HG03064 (cell line): ENCODE data around the gene ZNF432.
"Not testable (repeated sequence)": the region's sequence is repeated elsewhere in the genome, so short reads cannot be mapped to it uniquely, and the experiment has no call there.

ENCODE experiments used
- ATAC-seq: cut with Tn5 transposase; IDR thresholded peaks from one replicate; pipeline ENCODE4 v1.9.1; 2021; ENCODE audit warnings: low read depth; ENCODE audit not compliant: unreplicated experiment

Gene ZNF432

DNA sequence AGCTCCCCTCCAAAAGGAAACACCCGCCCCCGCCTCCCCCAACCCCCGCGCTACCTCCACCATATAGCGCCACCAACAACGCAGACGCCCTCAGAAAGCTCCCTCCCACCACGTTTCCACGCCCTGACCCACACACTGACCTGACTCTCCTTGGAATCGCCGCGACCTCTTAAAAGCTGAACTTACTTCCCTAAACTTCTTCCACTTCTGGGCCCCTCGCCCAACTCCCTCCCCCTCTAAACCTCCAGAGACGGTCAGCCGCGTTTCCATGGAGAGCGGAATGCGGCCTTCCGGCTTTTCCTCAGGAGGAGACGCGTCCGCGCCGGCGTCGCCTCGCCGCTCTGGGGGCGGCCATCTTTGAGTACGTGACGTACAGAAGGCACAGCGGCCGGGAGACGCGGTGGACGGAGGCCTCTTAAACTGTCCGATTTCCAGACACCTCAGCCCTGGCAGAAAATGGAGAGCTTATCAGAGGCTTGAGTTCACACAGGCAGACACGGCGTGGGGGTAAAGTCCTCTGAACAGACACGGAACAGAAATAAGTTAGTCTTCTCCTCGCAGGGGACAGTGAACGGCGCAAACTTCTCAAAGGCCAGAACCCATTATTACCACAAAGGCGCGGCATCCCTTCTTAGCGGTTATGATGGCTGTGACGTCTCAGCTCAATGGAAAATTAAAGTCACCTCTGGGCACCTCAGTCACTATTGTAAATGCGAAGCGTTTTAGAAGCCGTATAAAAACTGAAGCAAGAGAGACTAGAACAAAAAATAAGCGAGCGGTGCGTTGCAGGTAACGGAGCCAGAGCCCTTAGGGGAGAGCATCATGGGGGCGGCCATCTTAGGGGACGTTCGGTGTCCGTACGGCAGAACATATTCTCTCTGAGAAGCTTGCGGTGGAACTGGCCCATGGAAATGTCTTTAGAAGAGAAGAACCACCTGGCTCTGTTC lies at the start of gene ZNF432:
Gene ZNF432 (minus strand): TSS at position 284 of the 947 bp plus-strand sequence. CDS start 1,970 bp downstream, outside the sequence.
- ATAC-seq: peak; percentile 85

DNA sequence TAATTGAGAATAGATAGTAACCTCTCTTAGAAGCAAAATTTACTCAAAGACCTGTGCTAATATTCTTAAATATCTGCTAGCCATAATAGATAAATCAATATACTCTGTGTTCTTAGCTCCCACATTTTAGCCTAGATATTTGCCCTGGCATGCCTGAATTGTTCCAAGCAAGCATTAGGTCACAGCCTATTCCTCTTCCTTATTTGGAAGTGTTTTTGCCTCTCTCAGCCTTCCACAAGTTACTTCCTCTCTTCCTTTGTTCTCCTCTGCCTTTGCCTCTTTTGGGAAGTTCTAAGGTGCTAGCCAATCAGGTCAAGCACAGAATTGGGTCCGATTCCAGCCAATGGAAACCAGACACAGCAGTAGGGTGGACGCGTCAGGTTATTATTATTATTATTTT lies 47.8 kb upstream of the ZNF432 start:
- ATAC-seq: not testable (repeated sequence)

DNA sequence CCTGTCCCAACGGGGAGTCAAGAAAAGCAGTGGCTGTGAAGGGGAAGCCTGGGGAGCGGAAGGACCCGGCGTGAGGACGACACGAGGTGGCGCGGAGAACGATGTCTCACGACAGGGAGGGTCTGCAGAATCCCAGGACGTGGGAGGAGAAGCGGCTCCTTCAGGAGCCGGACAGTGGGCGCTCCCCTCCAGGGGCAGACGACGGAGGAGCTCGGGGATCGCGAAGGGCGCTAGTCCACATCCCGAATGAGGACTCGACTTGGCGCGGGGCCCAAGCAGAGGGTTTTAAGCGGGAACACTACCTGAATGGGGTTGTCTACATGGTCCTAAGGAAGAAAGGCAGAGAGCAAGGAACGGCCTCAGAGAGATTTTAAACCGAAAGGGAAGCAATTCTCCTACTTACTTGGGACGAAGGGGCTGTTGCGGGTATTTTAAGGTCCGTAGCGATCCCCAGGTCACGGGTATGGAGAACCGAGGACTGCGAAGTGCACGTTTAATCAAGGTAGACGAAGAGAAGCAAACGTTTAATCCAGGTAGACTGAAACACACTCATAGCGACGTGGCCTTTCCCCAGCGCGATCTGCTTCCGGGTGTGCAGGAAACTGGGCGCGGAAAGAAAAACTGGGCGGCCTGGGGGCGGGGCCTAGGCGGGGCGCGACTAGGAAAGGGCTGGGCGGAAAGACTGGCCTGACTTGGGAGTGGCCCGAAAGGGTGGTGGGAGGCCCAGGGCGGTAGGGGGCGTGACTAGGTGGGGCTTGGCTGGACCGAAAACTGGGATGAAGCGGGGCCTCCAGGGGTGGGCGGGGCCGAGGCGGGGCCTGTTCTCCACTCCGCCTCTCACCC lies 46.8 kb upstream of the ZNF432 start, which contains the start of gene ZNF841:
Gene ZNF841 (minus strand): TSS at position 594 of the 843 bp plus-strand sequence. CDS start 10,964 bp downstream, outside the sequence.
- ATAC-seq: no peak

DNA sequence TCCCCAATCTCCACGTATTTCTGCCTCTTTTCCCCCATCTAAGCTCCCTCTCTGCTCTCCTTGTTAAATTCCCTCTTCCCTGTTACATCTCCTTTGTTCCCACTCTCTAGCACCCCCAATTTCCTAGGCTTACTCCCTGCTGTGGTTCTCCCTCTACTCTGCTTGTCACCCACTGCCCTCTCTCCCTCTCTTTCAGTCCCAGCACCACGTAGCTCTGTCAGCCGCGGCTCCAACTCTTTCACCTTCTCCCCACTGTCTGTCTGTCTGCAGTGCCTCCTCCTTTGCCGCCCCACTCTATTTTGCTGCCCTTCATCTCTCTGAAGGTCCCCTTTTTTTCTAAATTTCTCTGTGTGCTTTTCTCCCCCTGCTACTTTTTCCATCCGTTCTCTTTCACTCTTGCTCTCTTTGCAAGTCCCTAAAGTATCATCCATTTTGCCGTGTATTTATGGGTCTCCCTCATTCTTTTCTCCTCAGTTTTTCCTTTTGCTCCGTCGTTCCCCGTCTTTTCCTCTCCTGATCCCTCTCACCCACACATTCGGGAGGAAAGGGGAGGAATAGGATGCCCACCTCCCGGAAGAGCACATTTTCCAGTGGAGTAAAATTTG lies 46.0 kb upstream of the ZNF432 start:
- no peak for ATAC-seq

DNA sequence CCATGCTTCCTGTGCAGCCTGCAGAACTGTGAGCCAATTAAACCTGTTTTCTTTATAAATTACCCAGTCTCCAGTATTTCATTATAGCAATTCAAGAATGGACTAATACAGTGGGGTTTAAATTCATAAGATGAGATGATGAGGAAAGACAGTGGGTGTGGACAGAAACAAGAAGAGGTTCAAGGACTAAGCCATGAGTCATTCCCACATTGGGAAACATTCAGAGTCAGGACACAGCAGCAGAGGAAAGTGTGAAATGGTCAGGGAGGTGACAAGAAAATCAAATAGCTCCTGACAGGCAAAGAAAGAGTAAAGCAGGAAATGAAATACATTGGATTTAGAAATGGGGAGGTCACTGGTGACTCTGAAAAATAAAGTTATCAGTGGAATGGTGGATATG lies 37.8 kb upstream of the ZNF432 start:
- no peak for ATAC-seq

DNA sequence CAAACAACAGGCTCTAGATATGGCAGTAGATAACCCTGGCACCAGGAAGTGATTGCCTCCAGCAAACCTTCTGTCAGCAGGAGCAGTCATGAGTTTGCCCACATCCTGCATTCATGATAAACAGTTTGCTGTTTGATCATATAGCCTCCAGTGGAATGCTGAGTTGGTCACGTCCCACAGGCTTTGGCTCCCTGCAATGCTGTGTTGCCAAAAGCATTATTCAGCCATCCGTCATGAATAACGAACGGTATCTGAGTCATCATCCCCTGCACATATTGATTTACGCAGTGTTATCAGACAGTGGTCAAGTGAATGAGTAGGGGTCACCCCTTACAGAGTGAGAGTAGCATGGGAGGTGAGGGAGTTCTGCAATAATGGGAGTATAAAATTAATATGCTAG lies 21.9 kb upstream of the ZNF432 start:
- ATAC-seq: no peak

DNA sequence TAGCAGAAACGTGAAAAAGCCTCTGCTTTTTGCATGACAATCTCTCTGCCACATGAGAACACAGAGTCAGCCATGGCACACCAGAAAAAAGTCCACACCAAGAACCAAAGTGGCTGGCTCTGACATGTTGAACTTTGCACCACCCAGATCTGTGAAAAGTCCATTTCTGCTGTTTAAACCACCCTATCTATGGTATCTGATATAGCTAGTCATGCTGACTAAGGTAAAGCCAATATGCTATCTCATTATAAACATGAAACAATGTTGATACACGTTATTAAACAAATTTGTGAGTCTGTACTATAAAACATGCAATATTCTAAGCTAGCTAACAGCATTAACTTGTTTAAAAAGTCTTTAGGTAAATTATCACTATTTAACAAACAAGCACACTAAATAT lies 21.0 kb upstream of the ZNF432 start:
- ATAC-seq: no peak

DNA sequence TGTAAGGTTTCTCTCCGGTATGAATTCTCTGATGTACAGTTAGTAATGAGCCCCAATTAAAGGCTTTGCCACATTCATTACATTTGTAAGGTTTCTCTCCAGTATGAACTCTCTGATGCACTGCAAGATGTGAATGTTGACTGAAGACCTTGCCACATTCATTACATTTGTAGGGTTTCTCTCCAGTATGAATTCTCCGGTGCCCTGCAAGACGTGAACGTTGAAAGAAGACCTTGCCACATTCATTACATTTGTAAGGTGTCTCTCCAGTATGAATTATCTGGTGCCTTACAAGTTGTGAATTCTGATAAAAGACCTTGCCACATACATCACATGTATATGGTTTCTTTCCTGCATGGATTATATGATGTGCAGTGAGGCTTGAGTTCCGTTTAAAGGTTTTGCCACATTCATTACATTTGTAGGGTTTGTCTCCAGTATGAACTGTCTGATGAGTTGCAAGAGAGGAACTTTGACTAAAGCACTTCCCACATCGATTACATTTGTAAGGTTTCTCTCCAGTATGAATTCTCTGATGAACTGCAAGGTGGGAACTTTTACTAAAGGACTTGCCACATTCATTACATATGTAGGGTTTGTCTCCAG lies 17.7 kb upstream of the ZNF432 start:
- no peak for ATAC-seq

DNA sequence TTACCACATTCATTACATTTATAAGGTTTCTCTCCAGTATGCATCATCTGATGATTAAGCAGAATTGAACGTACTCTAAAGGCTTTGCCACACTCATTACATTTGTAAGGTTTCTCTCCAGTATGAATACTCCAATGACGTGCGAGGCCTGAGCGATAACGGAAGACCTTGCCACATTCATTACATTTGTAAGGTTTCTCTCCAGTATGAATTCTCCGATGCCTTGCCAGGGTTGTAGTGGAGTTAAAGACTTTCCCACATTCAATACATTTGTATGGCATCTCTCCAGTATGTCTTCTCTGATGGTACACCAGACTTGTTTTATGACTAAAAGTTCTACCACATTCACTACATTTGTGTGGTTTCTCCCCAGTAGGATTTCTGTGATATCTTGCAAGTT lies 16.8 kb upstream of the ZNF432 start:
- no peak for ATAC-seq

DNA sequence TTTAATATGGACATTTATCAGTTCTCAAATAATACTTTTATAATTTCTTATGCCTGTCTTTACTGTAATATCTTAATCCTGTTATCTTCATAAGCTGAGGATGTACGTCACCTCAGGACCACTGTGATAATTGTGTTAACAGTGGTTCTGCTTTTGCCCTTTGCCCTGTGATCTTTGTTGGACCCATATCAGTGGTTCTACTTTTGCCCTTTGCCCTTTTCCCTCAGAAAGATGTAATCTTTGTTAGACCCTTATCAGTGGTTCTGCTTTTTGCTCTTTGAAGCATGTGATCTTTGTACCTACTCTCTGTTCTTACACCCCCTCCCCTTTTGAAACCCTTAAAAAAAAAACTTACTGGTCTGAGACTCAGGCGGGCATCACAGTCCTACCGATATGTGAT lies 7.8 kb upstream of the ZNF432 start:
- not testable (repeated sequence) for ATAC-seq

DNA sequence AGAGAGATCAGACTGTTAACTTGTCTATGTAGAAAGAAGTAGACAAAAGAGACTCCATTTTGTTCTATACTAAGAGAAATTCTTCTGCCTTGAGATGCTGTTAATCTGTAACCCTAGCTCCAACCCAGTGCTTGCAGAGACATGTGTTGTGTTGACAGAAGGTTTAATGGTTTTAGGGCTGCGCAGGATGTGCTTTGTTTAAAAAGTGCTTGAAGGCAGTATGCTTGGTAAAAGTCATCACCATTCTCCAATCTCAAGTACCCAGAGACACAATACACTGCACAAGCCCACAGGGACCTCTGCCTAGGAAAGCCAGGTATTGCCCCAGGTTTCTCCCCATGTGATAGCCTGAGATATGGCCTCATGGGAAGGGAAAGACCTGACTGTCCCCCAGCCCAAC lies 3.1 kb upstream of the ZNF432 start:
- ATAC-seq: not testable (repeated sequence)

DNA sequence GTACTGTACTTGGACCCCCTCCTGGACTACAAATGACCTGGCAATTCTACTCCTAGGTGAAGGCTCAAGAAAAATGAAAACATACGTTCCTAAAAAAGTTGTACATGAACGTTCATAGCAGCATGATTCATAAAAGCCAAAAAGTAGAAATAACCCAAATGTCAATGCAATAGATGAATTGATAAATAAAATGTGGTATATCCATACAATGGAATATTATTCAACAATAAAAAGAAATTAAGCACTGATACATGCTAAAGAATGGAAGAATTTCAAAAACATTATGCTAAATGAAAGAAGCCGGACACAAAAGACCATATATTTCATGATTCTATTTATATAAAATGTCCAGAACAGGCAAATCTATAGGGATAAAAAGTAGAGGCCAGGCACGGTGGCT lies 9.5 kb downstream of the ZNF432 start:
- ATAC-seq: no peak

DNA sequence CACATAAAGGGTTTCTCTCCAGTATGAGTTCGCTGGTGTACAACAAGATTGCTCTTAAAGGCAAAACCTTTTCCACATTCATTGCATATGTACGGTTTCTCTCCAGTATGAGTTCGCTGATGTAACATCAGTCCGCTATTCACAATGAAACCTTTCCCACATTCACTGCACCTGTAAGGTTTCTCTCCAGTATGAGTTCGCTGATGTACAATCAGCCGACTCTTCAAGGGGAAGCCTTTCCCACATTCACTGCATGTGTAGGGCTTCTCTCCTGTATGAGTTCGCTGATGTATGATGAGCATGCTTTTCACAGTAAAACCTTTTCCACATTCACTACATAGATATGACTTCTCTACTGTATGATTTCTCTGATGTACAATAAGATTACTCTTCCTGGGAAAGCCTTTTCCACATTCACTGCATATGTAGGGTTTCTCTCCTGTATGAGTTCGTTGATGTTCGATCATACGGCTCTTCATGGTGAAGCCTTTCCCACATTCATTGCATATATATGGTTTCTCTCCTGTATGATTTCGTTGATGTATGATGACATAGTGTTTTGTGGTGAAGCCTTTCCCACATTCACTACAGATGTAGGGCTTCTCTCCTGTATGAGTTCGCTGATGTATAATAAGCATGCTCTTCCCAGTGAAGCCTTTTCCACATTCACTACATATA lies 14.4 kb downstream of the ZNF432 start:
- ATAC-seq: no peak

DNA sequence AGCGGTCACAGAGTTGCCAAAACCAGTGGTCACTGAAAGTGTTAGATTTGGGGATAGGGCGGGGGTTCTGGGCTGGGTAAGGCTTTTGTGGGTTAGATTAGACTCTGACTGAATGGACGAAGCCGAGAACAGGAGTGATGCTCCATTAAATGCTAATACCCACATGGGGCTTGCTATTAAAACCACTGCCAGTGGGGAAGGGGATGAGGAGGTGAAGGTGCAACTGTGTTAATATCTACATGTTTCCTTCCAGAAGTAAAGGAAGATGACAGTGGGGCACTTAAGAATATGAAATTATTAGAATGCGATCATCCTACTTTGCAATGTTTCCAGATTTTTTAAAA lies 19.9 kb downstream of the ZNF432 start:
- peak; percentile 21 for ATAC-seq

DNA sequence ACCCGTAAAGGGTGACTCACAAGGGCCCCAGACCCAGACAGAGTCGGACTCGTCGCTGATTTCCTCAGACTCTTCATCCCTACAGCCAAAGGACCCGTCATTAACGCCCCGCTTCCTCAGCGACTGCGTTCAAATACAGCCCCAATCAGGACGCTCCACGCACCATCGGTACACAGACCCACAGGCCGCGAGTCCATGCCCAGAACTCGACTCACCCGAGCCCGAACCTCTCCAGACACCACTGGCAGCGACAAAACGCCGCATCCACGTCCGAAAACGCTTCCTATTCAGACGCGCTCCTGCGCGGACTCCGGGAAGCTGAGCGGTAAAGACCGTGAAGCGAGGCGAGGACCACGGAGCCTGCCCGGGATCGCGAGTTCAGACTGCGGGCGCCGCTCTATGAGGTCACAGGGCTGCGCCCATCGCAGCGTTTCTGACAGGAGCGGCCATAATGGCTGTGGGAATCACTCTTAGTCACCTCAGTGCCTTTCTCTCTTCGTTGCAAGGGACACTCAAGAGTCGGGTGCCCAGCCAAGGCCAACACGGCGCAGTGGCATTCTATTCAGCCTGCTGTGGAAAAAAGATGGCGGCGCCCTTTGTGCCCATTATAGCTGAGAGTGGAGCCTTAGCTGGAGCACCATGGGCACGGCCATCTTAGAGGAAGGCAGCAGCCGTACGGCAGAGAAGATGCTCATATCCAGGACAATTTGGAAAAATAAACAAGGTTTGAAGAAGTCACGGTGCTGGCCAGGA lies 20.4 kb downstream of the ZNF432 start, which contains the start of gene ZNF614:
Gene ZNF614 (minus strand): TSS at position 353 of the 753 bp plus-strand sequence. CDS start 2,634 bp downstream, outside the sequence.
- peak; percentile 83 for ATAC-seq

DNA sequence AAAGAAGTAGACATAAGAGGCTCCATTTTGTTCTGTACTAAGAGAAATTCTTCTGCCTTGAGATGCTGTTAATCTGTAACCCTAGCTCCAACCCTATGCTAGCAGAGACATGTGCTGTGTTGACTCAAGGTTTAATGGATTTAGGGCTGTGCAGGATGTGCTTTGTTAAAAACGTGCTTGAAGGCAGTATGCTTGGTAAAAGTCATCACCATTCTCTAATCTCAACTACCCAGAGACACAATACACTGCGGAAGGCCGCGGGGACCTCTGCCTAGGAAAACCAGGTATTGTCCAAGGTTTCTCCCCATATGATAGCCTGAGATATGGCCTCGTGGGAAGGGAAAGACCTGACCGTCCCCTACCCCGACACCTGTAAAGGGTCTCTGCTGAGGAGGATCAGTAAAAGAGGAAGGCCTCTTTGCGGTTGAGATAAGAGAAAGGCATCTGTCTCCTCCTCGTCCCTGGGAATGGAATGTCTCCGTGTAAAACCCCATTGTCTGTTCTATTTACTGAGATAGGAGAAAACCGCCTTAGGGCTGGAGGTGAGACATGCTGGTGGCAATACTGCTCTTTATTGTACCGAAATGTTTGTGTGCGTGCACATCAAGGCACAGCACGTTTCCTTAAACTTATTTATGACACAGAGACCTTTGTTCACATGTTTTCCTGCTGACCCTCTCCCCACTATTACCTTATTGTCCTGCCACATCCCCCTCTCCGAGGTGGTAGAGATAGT lies 22.2 kb downstream of the ZNF432 start:
- not testable (repeated sequence) for ATAC-seq

DNA sequence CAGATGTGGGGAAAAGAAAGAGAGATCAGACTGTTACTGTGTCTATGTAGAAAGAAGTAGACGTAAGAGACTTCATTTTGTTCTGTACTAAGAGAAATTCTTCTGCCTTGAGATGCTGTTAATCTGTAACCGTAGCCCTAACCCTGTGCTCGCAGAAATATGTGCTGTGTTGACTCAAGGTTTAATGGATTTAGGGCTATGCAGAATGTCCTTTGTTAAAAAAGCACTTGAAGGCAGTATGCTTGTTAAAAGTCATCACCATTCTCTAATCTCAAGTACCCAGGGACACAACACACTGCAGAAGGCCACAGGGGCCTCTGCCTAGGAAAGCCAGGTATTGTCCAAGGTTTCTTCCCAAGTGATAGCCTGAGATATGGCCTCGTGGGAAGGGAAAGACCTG lies 24.2 kb downstream of the ZNF432 start:
- not testable (repeated sequence) for ATAC-seq

DNA sequence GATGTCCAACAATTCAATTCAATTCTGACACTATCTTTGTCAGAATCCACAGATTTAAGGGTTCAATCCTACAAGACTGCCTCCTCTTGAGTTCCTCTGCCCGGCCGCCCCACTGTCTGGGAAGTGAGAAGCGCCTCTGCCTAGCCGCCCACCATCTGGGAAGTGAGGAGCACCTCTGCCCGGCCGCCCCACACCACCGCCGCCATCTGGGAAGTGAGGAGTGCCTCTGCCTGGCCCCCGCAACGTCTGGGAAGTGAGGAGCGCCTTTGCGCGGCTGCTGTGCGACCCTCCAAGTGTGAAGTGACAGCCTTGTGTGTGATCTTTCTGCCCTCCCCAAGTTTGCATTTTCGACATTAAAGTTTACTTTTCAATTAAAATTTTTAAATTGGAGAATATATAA lies 26.4 kb downstream of the ZNF432 start:
- no peak for ATAC-seq
